BJ (cell line): ENCODE measurements around the gene COMMD9. TPM values are rescaled to one million over a fixed set of nuclear protein-coding genes. Genes with fewer than 3 reads are reported as not detected.

ENCODE experiments used
- CTCF ChIA-PET: fragments of 350-600 bp; formaldehyde crosslinking; extraction: SDS; loops from one replicate; lab custom pipeline; 2021; ENCODE audit warnings: antibody characterized with exemption, inconsistent platforms; lab: Yijun Ruan, JAX
- POLR2A ChIA-PET: fragments of 300-600 bp; sonication (Branson Sonifier 250); formaldehyde crosslinking; extraction: SDS; loops from one replicate; lab custom pipeline; 2021; ENCODE audit warnings: antibody characterized with exemption; lab: Charles Lee
- DNase-seq: peaks from one replicate; pipeline ENCODE4 v3.0.0-alpha.2; 2011; ENCODE audit warnings: low read depth
- H3K27me3 ChIP-seq: 2 replicates; pipeline ENCODE4 v1.6.0; 2011; ENCODE audit warnings: low read length; ENCODE audit not compliant: control insufficient read depth, insufficient read depth
- H3K36me3 ChIP-seq: 2 replicates; pipeline ENCODE4 v1.5.1; 2011; ENCODE audit warnings: low read length; ENCODE audit not compliant: control insufficient read depth, insufficient read depth
- H3K4me3 ChIP-seq: 2 replicates; pipeline ENCODE4 v1.5.1; 2011; ENCODE audit warnings: low read depth, mild to moderate bottlenecking, control low read depth, low read length
- polyA plus RNA-seq: library from polyadenylated mRNA; depleted of rRNA; stranded (reverse); fragments of >200 nt; gene quantifications from 2 replicates; pipeline ENCODE4 v1.2.3, GENCODE V29; 2011
- TF ChIP-seq, protein P1 (sequence below): IDR thresholded peaks from 2 replicates; pipeline ENCODE4 v1.5.1; 2011; ENCODE audit warnings: low read depth, mild to moderate bottlenecking, control low read depth, inconsistent platforms, low read length, moderate library complexity; ENCODE audit not compliant: insufficient read depth

The COMMD9 gene
- polyA plus RNA-seq, 1 experiment: 89.9 TPM

DNA sequence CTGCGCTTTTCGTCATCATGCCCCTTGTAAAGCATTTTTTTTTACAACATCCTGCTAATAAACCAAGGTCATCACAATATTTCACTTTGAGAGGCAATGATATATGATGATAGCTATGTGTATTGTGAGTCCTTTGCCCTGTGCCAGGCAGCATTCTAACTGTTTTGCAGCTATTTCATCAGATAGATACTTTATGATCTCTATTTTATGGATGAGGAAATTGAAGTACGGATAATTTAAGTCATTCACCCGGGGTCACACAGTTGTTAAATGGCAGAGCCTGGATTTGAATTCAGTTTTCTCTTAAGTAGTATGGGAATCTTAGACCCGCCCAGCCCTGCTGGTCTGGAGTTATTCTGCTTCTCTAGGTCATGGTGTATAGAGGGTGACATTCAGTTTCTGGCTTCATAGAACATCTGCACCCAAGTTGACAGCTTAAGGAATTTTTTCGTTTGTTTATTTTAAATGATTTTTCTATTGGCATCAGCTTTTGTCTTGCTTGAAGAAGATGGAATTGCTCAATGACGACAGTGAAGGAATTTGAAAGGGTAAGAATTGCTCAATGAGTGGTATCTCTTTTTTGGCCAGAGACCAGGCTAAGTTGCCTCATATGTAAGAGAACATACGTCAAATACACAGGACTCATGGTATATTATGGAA is 7.8 kb upstream of the COMMD9 start:
- no peak for DNase-seq
- H3K36me3 ChIP-seq: no peaks in the 10 kb centered on the region
- H3K27me3 ChIP-seq: peaks cover 2% of the 10 kb centered on the region
- CTCF ChIA-PET: interaction anchor here (0.8 to 12.7 kb wide), 5 partner anchors 64 to 197 kb away, joined by 3 to 205 read pairs (median 3); no protein-coding TSS in a partner anchor
- POLR2A ChIA-PET: interaction anchor here (0.6 kb wide), 1 partner anchor 79 kb away, joined by 5 read pairs; no protein-coding TSS in a partner anchor
- H3K4me3 ChIP-seq: no peak overlapping the region
- TF ChIP-seq, protein P1, sequence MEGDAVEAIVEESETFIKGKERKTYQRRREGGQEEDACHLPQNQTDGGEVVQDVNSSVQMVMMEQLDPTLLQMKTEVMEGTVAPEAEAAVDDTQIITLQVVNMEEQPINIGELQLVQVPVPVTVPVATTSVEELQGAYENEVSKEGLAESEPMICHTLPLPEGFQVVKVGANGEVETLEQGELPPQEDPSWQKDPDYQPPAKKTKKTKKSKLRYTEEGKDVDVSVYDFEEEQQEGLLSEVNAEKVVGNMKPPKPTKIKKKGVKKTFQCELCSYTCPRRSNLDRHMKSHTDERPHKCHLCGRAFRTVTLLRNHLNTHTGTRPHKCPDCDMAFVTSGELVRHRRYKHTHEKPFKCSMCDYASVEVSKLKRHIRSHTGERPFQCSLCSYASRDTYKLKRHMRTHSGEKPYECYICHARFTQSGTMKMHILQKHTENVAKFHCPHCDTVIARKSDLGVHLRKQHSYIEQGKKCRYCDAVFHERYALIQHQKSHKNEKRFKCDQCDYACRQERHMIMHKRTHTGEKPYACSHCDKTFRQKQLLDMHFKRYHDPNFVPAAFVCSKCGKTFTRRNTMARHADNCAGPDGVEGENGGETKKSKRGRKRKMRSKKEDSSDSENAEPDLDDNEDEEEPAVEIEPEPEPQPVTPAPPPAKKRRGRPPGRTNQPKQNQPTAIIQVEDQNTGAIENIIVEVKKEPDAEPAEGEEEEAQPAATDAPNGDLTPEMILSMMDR: no peak

- H3K27me3 ChIP-seq: peaks cover 2% of the 10 kb centered on the region
- H3K36me3 ChIP-seq: no peaks in the 10 kb centered on the region
- CTCF ChIA-PET: interaction anchor here (1.1 to 12.7 kb wide), 4 partner anchors 136 to 198 kb away, joined by 3 to 205 read pairs (median 34); no protein-coding TSS in a partner anchor
- POLR2A ChIA-PET: no interaction called here
- TF ChIP-seq, protein P1: no peak
- H3K4me3 ChIP-seq: no peak within 1 kb of the TSS
- DNase-seq: no peak
Measured at GRCh38 chr11:36295926-36296325, 6.7 kb upstream of the COMMD9 start, which contains the start of gene PRR5L. Gene PRR5L, plus strand, starts transcription at chr11:36296288. Its CDS starts 104,834 bp downstream, at chr11:36401122.

GRCh38 chr11:36292311-36292722 is 3.1 kb upstream of the COMMD9 start:
- no peak overlapping the region for H3K4me3 ChIP-seq
- POLR2A ChIA-PET: interaction anchor here (0.6 kb wide), 1 partner anchor 205 kb away, joined by 4 read pairs; no protein-coding TSS in a partner anchor
- CTCF ChIA-PET: interaction anchor here (0.6 to 12.7 kb wide), 31 partner anchors 11 to 217 kb away, joined by 3 to 205 read pairs (median 5); partner anchors contain the start of gene TRAF6
- no peak for DNase-seq
- no peaks in the 10 kb centered on the region for H3K36me3 ChIP-seq
- TF ChIP-seq, protein P1: peak; percentile 45
- H3K27me3 ChIP-seq: no peaks in the 10 kb centered on the region

GRCh38 chr11:36288442-36289225 is 590 bp downstream of the COMMD9 start:
- no peak for DNase-seq
- TF ChIP-seq, protein P1: no peak
- ChIA-PET CTCF (interaction anchor here (1.2 to 12.7 kb wide), 3 partner anchors 10 to 204 kb away, joined by 4 to 205 read pairs (median 13); no protein-coding TSS in a partner anchor), POLR2A (no interaction called here)
- peak overlapping the region; percentile 69 for H3K4me3 ChIP-seq
- H3K36me3 ChIP-seq: no peaks in the 10 kb centered on the region
- H3K27me3 ChIP-seq: no peaks in the 10 kb centered on the region

- CTCF ChIA-PET: no interaction called here
- Histone ChIP-seq H3K27me3 (no peaks in the 10 kb centered on the region), H3K36me3 (peaks cover 3% of the 10 kb centered on the region), H3K4me3 (no peak overlapping the region)
- TF ChIP-seq, protein P1: no peak
- no peak for DNase-seq
- POLR2A ChIA-PET: no interaction called here
Measured at GRCh38 chr11:36282926-36283325, 6.3 kb downstream of the COMMD9 start.
